Activated CD4-positive, alpha-beta T cell treated with anti-CD3 and anti-CD28 coated beads, Interleukin-2, amount 50 U/mL, for 16 hours (primary cell): ENCODE measurements around the gene FOSL1.
A peak's percentile ranks its signal among the peaks of the same experiment; 100 is the strongest.

Source experiments
- DNase-seq: peaks from one replicate; pipeline ENCODE4 v3.0.0-alpha.2; 2020

Gene FOSL1

GRCh38 chr11:65919141-65919572 lies 19.0 kb upstream of the FOSL1 start, which contains the start of gene DRAP1:
Gene DRAP1, plus strand, starts transcription at chr11:65919426. Its CDS starts 76 bp downstream, at chr11:65919502.
- peak; percentile 99 for DNase-seq

GRCh38 chr11:65918211-65919140 lies 18.3 kb upstream of the FOSL1 start, which contains the start of gene C11orf68:
Gene C11orf68, minus strand, starts transcription at chr11:65919062. Its CDS starts 31 bp downstream, at chr11:65919031.
- DNase-seq, result no peak

- no peak for DNase-seq
Measured at GRCh38 chr11:65917434-65918210, 17.4 kb upstream of the FOSL1 start.

- no peak for DNase-seq
Measured at GRCh38 chr11:65917077-65917433, 16.9 kb upstream of the FOSL1 start.

GRCh38 chr11:65916391-65916790 lies 16.2 kb upstream of the FOSL1 start:
- no peak for DNase-seq

- DNase-seq, result no peak
Measured at GRCh38 chr11:65915821-65916251, 15.6 kb upstream of the FOSL1 start.

- no peak for DNase-seq
Measured at GRCh38 chr11:65915101-65915820, 15.1 kb upstream of the FOSL1 start.

DNA sequence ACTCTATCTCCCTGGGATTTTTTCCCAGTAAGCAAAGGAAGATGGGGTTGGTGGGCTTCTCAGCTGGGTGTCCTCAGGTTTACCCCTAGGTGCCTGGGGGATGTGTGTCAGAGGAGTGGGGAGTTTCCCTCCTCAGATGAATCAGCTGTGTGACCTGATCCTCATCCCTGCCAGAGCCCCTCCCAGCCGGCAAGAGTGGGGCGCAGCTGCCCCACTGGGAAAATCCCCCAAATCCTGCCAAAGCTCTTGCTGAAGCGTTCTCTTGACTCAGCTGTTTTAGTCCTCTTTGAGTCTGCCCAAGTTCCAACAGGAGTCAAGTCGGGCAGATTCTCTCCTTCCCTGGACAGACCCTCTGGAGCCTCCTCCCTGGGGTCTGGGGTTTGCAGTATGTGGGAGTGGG lies 12.7 kb upstream of the FOSL1 start:
- DNase-seq, result no peak

- no peak for DNase-seq
Measured at GRCh38 chr11:65911682-65912568, 11.7 kb upstream of the FOSL1 start.

DNA sequence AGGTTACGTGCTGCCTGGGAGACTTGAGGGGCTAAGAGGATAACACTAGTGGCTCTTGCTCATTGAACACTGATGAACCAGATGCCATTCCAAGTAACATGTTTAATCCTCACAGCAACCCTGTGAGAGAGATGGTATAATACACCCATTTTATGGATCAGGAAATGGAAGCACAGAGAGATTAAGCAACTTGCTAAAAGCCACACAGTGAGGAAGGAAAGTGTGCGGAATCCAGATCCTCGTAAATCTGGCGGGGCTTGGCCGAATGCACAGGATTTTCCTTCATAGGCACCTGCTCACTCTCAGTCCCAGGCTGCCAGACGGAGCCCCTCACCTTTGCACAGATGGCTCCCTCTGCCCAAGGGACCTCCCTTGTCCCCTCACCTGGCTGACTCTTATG lies 7.7 kb upstream of the FOSL1 start:
- no peak for DNase-seq

GRCh38 chr11:65906602-65907001 lies 6.4 kb upstream of the FOSL1 start:
- no peak for DNase-seq

DNA sequence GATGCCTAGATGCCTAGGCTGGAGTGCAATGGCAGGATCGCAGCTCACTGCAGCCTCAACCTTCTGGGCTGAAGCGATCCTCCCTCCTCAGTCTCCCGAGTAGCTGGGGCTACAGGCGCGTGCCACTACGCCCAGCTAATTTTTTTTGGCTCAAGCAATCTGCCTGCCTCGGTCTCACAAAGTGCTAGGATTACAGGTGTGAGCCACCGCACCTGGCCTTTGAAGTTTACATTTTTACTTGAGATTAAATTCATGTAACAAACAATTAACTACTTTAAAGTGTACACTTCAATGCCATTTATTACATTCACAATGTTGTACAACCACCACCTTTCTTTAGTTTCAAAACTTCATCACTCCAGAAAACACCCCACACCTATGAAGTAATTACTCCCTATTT lies 3.5 kb upstream of the FOSL1 start:
- DNase-seq, result no peak

DNA sequence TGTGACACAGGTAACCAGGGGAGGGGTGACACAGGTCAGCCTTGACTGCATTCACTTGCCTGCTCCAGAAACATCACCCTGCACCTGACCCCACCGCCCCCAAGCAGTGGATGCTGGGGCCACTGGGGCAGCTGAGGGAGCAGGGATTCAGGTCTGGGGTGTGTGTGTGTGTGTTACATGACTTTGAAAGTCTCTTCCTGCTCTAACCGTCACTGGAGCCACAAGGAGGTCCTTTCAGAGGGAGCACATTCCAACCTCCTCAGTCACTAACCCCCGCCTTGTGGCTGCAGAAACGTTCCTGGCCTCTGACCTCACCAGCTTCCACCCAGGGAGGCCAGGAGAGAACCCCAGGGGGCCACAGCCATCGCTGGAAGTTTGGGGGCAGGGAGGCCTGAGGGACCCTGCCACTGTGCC lies 2.9 kb upstream of the FOSL1 start:
- DNase-seq, result no peak

- DNase-seq, result no peak
Measured at GRCh38 chr11:65900899-65901180, 652 bp upstream of the FOSL1 start.

DNA sequence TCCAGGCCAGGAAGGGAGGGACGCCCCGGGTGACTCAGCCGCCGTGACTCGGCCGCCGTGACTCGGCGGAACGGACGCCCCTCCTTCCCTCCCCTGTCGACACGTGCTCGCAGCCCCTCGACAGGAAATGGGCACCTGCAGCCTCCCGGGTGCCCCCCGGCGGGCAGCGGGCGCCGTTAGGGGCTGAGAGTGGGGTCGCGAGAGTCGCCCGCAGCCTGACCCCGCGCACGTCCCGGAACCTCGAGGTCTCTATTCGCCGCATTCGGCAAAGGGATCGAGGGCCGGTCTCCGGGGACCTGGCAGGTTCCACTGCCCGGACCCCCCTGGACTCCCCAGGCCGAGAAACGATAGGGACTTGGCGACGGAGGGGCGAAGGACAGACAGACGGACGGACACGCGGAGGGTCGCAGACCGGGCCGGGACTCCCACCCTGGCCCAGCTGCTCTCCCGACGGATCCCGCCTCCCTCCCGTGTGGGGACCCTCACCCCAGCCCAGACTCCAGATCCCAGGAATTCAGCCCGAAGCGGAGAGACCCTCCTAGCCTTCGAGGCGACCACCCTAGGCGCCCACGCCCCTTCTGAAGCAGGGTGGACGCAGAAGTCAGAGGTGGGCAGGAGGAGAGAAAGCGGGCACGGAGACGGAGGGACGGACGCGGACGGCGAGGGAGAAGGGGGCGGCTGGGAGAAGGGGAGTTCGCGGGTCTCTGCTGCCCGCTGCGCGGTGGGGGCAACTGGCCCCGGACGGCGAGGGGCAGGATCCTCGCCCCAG lies 648 bp downstream of the FOSL1 start:
- peak; percentile 78 for DNase-seq

DNA sequence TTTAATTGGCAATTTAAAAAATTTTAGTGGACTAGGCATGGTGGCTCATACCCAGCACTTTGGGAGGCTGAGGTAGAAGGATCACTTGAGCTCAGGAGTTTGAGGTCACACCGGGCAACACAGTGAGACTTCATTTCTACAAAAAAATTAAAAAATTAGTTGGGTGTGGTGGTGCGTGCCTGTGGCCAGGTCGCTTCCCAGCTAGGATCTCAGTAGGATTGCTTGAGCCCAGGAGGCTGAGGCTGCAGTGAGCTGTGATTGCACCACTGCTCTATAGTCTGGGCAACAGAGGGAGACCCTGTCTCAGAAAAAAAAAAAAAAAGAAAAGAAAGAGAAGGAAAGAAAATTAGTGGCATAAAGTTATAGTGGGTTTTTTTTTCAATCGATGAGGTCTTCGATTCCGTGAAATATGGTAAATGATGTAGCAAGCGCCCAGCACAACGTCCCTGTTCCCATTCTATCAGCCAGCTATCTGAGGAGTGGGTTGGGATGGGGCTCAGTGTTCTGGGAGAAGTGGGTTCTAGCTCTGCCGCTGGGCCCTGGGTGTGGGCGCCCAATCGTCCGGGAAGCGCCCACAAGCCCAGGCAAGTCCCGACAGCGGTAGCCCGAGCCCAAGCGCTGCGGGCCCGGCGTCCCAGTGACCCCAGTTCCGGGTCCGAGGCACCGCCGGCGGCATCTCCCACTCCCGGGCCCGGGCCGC lies 1.4 kb downstream of the FOSL1 start:
- DNase-seq, result no peak

- DNase-seq, result peak; percentile 41
Measured at GRCh38 chr11:65897020-65897471, 3.1 kb downstream of the FOSL1 start.

DNA sequence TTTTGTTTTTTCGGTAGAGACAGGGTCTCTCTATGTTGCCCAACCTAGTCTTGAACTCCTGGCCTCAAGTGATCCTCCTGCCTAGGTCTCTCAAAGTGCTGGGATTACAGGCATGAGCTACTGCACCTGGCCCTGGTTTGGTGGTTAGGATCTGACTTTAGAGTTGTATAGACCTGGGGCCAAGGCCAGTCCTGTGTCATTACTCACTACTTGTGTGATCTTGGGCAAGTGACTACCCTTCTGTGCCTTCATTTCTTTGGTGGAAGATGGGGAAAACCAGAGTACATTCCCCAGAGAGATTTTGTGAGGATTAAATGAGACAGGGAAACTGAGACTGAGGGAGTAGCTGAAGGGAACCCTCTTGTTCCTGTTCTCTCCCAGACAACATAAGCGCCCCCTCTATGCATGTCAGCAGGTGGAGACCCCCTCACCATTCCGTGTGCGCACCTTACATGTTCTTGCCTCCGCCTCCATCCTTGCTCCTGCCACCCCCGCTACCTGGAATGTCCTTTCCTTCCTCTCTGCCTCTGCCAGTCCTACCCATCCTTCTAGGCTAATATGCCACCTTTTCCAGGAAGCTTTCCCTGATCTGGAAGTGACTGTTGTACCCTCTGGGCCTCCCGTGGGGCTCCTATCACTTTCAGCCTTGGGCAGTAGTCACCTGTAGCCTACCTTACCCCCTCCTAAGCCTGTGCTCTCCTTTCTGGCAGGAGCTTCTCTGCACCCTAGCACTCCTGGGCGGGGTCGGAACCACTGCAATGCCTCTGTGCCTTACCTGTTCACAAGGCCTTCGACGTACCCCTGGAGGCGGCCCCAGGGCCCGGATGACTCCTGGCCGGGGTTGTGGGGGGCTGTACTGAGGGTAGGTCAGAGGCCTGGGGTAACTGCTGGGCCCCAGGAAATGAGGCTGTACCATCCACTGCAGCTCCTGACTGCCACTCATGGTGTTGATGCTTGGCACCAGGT lies 3.9 kb downstream of the FOSL1 start:
- DNase-seq, result no peak

DNA sequence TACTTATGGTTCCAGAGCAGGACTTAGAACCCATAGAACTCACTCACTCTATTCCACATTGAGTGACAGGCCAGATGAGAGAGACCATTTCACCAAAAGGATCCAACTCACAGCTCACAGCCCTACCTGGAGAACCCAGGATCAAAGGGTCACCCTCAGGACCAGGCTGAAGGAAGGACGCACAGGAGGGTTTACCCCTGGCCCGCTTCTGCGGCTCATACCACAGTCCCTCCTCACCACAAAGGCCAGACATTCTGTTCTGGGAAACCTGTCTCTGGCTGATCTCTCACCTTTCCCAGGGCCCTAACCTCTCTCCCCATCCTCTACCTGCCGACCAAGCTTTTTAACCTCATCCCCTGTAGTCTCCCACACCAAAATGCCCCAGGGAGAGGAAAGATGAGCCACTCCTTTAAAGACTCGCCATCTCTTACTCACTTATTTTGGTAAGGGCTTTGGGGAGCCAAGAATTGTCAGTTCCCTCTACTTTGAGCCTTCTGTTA lies 4.7 kb downstream of the FOSL1 start:
- DNase-seq, result no peak
